NK-92 (cell line): ENCODE measurements around the gene ARMS2.

Experiments
- DNase-seq: peaks from one replicate; lab custom pipeline; 2025; ENCODE audit not compliant: unreplicated experiment; lab: John Stamatoyannopoulos, UW

The ARMS2 gene

DNA sequence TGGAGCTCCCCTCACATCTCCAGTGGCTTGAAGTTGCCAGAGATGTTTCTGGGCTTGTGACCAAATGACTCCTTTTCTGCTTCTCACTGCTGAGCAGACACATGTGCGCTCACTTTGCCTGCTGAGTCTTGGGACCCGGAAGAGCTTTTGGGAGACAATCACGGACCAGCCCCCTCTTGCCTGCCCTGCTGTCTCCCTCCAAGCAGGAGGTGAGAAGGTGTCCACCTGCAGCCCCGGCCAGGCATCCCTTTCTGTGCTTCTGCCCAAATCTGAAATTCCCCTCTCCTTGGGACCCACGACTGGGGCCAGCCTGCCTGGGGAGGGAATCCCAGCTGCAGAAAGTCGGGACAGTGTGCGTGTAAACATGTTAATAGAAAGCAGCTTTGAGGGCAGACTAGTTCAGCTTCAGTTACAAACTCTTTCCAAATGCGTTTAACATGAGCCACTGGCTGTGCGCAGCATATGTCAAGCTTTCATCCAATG lies 38.6 kb downstream of the ARMS2 start:
- no peak for DNase-seq

DNA sequence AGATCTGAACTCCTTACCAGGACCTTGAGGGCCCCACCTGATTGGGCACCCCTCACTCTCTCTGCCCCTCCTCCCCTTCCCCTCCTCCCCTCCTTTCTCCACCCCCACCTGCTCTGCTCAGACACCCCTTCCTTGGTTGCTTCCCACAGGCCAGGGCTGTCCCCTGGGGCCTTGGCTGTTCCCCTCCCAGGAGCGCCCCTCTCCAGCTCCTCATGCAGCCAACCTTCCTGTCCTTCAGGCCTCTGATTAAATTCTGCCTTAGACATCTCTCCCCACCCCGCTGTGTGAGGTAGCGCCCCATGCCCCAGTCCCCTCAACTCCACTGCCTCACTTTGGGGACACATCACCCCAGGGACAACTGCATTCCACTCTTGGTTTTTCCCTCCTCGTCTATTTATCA lies 39.3 kb downstream of the ARMS2 start:
- no peak for DNase-seq

DNA sequence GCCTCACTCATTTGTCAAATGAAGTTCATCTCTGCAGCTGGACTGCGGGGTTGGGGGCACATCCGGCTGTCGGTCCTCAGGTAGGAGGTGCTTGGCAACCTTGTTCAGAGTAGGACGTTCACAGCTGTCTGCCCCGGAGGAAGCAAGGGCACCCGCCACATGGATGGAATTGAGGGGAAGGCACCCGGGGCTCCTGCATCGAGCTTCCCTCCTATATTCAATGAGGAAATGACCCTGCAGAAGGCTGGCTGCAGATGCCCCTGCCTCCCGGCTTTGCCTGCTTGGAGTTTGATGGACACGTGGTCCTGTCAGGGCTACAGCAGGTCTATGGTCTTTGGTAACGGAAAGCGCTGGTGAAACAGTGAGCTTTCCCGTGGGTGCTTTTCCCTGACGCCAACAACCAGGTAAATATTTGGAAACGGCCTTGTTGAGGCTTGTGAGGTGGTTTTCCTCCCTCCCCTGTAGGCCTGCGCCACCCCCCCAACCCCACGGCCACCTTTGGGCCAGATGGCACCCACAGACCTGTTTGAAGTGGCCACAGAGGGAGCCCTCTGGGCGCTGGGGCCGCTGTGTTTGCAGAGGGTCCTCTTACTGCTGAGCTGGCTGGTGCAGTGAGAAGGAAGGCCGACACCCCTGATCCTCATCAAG lies 39.8 kb downstream of the ARMS2 start:
- no peak for DNase-seq

DNA sequence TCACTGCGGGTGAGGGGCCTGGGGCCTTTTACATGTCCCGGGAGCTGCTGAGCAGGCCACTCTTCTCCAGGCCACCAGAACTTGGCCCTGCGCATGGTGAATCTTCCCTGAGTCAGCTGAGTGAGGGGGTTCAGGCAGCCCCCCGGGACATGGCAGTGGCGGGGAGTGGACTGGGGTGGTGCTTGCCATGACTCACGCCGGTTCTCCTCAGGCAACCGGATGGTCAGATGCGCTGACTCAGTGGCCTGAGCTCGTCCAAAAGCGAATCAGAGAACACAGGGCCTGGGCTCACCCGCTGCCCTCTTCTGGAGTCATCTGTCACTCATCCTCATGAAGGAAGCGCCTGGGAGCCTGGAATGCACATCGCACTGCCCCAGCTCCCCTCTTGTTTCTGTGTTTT lies 40.4 kb downstream of the ARMS2 start:
- no peak for DNase-seq

DNA sequence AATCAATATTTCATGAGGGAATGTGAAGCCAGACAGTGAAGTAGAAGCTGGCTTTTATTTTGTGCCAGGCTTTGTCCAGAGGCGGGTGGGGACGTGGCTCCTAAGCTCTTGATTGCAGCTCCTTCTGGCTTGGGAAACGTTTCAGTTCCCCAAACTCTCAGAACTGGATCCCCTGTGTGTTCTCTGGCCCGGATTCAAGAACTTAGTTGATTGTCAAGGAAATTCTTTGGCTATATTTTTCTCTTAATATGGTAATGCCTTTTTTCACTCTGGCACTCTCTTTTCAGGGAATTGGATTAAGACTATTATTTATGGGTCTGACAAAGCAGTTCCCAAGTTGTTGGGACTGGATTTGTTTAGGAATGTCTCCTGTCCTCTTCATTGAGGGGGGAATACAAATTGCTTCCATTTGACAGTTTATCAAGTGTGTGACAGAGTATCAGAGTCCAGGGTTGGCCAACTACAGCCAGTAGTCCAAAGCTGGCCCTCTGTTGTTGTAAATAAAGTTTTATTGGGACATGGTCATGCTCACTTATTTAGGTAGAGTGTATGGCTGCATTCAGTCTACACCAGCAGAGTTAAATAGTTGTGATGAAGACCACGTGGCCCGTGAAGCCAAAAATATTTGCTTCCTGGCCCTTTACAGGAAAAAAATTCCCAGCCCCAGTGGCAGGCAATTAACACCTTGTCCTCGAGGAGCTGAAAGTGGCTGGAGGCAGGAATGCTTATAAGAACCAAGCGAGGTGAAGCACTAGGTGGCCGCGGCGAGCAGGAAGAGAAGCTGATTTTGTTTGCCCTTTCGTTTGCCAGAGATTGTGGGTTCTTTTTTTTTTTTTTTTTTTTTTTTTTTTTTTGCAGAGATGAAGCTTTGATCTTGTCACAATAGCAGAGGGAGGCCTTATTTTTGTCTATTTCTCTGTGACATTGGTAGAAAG lies 41.2 kb downstream of the ARMS2 start:
- no peak for DNase-seq

DNA sequence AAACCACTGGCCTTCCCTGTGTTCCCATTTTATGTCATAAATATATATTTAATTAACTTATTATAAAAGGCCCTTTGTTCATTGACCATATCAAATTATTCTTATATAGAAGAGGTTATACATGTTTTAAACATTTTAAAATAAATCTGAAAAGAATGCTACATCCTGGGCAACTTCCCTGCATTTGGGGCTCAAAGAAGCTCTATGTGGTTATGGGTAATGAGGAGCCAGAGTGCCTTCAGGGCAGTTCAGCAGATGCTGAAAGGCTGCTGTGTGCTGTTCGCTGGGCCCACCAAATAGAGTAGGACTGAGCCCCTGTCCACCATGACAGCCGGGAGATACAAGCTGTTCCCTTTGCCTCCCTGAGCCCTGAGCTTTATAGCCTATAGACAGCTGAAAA lies 42.8 kb downstream of the ARMS2 start:
- no peak for DNase-seq

DNA sequence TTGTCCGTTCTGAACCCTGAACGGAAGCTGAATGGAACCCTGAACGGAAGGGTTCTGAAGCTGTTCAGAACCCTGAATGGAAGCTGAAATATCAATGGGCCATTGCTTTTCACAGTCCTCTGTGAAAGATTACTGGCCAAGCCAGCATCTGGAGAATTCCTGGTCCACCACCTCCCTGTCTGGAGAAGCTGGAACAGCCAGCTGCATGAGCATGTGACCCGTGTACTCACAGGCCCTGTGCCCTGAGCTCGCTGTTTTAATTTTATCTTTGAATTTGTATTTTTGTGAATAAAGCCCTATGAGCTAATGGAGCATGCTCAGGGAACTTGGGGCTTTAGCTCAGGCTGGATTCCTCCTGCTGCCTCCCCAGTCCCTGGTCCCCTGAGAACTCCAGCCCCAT lies 44.1 kb downstream of the ARMS2 start:
- DNase-seq, result no peak

DNA sequence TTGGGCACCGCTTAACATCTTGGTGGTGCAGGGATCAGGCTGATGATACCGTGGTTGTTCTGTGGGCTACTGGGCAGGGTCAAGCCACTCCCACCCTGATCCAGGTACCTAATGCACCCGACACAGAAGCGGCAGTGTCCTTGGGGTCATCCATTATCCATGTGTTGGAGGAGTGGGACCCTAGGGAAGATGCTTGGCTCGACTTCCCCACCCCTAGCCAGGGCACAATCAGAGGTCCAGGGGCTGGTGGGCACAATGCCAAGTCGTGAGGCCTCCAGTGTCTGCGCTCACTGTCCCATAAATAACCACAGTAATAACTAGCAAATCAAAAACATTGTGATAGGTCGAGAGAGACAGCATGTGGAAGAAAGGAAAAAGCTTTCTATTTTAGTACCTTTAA lies 44.6 kb downstream of the ARMS2 start:
- DNase-seq, result no peak

DNA sequence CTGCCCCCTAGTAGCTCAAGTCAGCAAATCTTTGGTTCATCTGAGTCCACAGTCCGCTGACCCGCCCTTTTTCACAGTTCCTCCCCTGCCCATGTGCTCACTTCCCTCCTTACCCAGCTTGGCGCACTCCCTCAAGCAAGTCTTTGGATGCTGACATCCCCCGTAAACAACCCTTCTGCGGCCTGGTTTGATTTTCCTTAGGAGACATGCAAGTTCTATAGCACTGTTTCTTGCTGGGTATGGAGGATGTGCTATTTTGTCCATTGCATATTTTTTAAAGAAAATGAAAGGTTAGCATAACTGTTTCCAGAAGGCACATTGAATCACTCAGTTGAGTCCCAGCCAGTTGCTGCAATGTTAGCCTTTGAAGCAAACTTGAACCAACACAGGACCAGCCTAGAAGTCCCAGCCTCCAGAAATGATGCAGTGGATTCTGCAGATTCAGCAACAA lies 45.1 kb downstream of the ARMS2 start:
- DNase-seq, result no peak

DNA sequence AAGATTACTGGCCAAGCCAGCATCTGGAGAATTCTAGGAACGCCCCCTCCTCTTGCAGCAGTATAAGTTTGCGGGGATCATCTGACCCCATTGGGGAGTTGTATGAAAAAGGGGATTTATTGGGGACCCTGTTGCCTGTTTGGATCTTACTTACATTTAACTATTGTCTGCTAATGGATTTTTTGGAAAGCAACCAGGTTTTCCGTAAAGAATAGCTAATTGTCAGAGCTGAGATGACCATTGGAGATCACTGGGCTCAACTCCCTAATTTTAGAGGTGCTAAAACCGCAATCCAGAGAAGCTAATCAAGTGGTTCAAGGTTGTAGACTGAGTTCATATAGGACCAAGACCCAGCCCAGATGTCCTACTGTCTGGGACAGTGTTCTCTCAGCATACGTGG lies 45.7 kb downstream of the ARMS2 start:
- no peak for DNase-seq

DNA sequence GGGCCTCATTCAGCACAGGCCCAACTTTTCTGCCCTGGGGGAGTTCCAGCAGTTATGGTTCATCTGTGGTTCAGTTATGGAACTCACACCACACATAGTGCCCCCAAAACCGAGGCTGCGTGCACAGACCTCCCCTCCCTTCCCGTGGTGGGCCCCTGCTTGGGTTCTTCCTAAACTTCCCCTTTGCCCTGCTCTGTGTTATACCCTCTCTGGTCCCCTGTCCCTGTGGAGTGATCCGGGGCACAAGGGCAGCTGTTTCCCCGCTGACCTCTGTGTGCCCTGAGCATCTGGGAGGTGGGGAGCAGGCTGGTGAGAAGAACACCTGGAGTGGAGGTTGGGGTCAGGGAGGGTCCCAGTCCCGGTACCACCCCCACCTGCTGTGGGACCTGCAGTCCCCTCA lies 46.3 kb downstream of the ARMS2 start:
- DNase-seq, result no peak

DNA sequence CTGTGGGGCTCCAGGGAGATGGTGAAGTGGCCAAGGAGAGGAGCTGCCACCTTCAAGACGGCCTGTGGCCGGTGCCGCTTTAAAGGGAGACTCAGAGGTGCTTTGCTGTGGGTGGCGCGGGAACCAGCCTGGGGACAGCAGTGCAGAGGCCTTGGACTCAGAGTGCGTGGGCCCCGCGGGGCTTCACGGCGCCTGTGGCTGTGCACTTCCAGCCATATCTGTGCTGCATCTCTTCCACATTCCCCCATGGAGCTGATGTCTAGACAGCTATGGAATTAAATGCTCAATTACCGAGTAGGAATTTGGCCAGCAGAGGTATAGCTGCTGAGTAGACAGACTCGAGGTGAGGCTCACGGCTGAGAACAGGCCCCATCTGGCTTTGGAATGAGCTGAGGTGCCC lies 48.6 kb downstream of the ARMS2 start:
- DNase-seq, result no peak

DNA sequence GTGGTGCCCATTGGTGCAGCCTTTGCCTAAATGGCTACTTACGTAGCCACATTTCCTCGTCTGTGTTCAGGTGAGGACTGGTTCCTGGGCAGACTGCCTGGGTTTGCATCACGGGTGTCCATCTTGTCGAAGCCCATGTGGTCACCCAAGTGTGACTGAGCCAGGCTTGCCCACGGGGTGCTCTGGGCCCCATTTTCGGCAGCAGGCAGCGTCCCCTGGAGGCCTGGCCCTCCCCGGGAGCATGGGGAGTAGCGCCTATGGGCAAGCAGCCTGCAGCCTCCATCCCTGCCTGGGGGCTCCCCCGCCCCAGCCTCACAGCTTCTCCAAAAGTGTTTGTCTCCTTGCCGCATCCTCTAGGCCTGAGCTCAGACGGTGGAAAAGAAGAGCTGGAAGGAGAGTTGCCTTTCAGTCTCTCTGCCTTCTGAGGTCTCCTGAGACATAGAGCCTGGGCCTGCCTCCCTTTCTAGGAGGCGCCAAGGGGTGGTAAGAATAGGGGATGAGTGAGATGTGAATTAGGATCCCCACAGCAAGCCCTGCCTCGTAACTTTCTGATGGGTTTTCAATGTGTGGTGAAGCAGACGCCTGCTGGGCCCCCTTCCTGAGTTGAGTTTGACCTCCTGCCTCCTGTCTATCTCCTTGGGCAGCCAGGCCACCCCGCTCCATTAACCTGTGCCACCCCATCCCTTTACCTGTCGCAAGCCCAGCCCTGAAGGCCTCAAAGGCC lies 49.6 kb downstream of the ARMS2 start:
- DNase-seq, result no peak

DNA sequence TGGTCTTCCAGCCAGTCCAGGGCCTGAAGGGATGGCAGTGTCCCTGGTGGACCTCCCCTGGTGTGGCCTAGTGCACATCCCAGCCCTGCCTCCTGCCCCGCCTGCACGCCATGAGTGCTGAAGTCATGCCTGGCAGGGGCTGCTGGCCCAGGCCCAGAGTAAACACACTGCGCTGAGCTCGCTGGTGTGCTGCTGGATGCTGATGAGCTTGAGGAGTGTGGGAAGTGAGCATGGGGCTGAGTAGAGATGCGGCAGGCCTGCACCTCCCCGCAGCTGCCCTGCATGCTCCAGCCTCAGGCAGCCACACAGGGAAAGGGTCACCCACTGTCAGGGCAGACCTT lies 50.1 kb downstream of the ARMS2 start:
- DNase-seq, result no peak

DNA sequence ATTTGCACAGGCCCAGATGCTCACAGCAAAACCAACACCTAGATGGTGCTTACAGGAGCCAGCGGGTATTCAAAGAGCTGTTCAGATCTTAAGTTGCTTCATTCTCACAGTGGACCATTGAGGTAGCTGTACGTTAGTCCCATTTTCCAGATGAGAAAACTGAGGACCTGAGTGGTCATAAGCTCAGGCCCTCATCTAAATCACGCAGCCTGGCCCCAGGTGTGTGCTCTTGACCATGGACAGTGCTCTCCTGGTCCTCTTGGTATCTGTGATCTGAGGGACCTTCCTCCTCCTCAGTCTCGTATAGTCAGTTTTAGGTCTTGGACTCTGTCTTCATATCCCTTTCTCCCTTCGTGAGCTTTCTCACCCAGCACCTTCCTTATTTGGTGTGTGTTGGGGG lies 50.6 kb downstream of the ARMS2 start:
- no peak for DNase-seq

DNA sequence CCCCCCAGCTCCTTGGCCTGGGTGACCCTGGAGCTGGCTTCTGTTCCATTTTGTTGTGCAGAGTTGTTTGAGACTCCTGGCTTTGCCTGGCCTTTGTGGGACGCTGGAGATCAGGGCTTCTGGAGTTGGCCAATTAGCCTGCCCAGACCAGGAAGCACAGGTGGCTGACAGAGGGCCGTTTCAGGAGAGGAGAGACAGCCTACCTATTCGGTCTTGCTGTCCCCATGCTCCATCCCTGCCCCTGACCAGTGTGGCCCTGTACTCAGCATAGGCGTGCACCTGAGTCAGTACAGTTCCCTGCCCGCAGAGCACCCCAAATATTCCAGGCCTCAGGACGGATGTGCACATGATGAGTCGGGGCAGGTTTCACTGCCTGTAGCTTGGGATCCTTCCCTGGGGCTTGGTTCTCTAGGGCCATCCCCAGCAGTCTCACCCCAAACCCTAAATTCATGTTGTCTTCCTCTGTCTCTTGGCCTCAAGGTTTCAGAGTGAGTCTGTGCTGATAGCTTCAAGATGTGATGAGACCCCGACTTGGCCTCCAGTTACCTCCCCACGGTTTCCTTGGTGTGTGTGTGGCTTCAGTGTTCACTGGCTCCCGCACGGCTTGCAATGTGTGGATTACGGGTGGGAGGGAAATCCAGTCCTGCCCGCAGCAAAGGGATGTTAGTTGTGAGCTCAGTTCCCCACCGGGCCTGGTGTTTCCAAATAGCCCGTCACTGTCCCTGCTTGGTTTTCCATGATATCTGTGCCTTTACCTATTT lies 51.6 kb downstream of the ARMS2 start:
- DNase-seq, result no peak
